Measurements from ENCODE around the gene PRRT4.

Gene PRRT4

DNA sequence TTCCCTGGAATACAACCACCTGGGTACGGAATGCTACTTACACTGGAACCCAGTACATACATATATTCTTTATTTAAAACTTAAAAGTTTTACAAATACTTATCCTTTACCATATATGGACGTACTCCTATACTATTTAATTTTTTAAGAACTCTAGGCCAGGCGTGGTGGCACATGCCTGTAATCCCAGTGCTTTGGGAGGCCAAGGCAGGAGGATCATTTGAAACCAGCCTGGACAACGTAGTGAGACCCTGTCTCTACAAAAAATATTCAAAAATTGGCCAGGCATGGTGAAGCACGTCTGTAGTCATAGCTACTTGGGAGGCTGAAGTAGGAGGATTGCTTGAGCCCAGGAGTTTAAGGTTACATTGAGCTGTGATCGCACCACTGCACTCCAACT, 19.8 kb downstream of the PRRT4 start:
- no peak for DNase-seq

DNA sequence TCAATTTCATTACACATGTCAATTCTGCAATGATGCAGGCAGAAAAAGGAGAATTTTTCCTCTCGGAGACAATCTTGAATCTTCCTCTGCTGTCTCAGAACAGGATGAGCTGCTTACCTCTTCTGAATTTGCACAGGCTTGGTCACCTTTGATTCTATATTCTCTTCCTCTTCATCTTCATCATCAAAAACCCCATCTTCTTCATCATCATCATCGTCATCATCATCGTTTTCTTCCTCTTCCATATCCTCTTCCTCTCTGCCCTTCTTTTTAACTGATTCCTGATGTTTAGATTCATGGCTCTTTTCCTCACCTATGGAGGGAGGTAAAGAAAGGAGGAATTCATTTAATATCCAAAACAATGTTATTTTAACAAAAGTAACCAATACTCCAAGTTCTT, 25.8 kb downstream of the PRRT4 start:
- no peak for DNase-seq

DNA sequence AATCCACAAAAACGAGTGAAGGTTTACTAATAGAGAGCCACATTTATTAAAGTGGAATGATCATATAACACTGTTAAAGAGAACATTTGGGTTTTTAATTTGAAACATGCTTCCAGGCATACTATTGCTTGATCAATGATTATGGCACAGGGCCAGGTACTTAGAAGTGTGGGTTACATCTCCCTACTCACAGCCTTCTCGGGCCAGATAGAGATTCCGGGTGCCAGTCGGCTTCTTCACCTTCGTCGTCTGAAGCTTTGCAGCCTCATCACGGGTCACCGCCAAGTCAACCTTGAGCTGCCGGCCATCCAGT, 37.2 kb downstream of the PRRT4 start:
- DNase-seq, result no peak

DNA sequence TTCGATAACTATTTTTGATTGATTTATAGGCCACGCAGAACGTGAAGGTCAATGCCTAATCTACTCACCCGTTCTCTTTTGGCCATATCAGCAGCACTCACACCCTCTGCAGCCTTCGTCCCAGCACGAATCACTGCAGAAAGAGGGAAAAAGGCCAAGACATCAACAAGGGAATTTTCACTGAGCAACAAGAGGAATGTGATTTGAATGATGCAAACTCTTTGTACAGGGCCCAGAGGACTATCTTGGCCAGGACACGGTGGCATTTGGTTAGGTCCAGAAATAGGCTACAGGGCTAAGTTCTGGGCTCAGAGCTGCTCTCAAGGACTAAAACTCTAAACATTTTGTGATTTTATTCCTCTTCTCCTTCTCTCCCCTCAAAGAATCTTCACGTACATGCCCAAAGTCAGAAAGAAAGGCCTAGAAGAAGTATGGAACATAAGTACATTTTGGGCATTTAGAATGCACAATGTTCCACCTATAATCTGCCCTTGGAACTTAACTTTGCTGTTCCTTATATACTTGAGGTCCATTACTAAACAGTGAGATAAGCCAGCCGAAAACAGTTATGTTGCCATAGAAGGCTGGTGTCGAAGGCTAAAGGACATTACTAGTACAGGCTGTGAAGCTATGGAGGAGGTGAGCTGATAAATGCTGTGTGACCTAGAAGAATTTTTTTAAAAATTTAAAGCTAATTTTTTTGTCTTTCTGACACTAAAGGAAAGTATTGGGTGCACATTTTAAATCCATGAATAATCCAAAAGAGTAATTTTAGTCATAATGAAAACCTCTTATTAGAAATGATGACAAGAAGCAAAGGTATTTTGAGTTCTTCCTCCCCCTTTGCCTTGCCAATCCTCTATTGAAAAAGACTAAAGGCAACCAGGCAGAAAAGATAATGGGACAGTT, 37.8 kb downstream of the PRRT4 start:
- no peak for DNase-seq

DNA sequence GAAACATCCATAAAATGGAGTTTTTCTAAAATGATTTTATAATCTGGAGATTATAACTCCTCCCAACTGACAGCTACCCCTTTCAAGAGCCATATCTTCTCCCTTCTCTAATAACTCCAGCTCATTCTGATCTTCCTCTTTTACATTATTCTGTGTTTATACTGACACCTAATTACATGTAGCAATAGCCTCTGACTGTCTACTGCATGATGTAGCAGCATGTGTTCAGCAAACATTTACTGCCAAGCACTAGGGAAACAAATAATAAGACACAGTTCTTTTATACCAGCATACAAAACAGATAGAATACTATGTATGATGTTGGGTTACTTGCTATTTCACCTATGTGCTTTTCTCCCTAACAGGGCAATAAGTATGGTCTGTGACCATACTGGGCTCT, 38.5 kb downstream of the PRRT4 start:
- no peak for DNase-seq

DNA sequence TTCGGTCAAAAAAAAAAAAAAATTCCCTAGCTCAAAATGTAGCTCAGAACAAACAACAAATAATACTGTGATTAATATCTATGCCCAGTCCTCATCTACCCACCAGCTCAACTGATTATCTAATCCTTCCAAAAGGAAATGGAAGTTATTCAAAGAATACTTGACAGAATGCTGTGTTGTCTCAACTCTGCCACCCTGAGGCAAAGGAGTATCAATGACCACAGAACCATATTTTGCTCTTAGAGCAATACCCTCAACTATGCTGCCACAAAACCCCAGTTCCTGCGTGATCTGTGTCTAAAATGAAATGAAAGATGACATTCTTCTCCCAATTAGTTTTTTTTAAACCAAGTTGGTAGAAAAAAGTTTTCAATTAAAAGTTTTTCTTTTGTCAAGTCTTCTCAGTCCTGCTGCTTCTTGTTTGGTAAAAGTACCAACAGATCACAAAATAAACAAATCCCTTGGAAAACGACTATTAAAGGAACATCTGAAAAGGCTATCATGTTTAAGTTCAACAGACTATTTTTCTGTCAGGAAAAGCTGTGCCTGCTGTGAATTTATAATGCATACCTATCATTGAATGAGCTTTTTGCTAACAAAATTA, 39.3 kb downstream of the PRRT4 start:
- peak; percentile 19 for DNase-seq

DNA sequence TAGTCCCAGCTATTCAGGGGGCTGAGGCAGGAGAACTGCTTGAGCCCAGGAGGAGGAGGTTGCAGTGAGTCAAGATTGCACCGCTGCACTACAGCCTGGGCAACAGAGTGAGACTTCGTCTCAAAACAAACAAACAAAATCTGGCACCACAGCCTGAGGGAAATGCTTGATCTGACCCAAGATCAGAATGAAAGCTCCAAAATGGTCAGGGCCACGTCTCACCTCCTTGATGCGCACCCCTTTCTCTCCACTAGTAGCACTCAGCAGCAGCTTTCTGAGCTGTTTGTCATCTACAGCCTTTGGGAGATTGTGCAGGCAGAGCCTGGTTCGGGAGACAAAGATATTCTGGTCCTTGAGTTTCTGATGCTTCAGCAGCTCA, 40.5 kb downstream of the PRRT4 start:
- DNase-seq, result no peak

DNA sequence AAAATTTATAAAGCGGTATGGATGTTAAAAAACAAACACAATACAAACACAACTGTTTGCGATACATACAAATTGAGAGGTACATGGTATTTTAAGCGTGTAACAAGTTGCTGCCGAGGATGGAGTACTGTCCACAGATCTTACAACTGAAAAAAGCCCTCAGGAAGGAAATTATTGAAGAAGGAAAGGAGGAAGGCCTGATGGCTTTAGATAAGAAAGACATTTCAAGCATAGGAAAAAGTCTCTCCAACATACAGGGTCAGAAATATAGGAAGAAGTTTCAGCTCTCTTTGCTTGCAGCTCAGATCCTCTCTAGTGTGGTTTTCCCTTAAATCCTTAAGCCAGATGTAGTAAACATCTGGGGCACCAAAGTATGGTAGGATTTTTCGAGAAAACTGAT, 42.8 kb downstream of the PRRT4 start:
- no peak for DNase-seq

DNA sequence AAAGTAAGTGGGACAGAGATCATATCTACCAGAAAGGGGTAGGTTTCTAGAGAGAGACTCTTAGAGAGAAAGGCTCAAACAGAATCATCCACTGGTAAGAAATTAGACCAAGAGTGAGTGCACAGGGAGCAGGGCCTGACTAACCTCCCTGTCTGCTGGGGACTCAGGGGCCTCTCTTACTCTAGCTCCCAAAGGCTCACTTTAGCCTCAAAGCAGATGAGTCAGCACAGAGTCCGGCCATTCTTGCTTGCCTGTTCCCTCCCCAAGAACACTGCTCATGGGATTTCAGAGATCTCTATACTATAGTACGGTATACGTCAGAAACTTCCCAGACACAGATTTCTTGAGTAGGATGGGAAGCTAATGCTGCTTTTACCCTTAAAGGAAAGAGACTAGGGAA, 50.5 kb downstream of the PRRT4 start:
- DNase-seq, result no peak

DNA sequence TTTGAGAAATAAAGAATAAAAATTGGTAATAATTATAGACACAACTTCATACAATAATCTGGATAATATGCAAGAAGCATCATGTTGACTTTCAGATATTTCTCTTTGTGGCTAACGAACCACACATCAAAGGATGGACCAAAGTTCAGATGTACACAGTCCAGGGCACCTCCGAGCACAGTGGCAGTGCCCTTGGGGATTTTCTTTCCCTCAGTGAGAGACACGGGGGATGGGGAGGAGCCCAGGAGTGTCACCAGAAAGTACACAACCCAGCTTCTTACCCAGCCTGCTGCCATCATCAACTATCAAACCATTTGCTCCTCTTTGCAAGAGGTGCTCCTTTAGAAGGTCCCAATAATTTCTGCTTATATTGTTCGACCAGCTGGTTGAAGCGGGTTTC, 51.0 kb downstream of the PRRT4 start:
- no peak for DNase-seq

DNA sequence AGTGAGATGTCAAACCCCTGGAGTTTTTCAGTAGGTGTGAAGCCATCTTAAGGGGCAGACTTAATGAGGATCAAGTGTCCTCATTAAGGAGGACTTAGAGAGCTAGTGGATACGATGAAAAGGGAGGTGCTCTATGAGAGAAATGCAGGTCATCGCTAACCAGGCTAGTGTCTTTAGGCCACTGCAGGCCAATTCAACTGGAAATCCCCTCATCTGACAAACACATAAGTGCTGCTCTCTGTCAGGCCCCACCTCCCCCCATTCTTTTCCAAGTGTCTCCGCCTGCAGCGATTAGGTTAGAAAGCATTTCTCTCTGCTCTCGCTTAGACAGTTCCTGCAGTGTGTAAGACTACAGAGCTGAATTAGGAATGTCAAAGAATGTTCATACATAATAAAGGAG, 51.5 kb downstream of the PRRT4 start:
- DNase-seq, result no peak

DNA sequence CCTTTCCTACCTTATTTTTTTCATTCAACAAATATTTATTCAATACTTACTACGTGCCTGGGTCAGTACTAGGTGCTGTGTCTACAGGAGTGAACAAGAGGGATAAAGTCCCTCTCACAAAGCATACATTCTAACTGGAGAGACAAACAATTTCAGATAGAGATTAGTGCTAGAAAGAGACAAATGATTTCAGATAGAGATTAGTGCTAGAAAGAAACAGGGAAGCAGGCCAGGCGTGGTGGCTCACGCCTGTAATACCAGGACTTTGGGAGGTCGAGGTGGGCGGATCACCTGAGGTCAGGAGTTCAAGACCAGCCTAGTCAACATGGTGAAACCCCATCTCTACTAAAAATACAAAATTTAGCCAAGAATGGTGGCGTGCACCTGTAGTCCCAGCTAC, 52.4 kb downstream of the PRRT4 start:
- no peak for DNase-seq

DNA sequence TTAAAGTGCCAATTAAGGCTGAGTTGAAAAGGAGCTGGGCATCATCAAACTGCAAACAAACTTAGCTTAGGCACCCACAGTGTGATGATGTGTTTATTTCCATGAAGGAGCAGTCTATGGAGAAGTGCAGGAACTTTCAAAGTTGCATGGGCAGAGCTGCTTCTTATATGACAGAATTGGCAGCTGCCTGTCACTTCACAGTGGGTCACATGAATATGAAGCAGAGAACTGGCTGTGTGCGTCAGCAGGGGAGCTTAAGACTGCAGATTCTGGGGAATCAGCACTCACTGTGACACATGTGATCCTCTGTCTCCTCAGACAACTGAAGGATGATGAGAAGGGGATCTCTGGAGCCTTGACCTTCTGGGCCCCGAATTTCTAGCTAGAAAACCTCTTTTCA, 54.4 kb downstream of the PRRT4 start:
- DNase-seq, result no peak

DNA sequence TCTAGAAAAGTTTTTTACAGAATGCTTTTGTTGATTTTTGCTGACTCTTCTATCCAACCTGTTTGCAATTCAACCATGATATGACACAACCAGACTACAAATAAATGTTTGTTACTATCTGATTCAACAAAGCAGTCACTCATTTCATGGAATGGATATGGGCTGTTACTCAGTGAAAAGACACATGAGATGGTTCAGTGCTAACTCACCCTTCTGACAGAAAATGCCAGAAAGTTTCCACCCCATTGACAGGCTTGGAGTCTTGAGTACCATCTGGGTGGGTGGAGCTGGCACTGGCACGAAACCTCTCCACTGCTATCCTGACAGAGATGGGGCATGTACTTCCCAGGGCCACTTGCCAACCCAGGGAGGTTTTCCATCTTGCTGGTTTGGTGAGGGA, 57.3 kb downstream of the PRRT4 start:
- peak; percentile 76 for DNase-seq

DNA sequence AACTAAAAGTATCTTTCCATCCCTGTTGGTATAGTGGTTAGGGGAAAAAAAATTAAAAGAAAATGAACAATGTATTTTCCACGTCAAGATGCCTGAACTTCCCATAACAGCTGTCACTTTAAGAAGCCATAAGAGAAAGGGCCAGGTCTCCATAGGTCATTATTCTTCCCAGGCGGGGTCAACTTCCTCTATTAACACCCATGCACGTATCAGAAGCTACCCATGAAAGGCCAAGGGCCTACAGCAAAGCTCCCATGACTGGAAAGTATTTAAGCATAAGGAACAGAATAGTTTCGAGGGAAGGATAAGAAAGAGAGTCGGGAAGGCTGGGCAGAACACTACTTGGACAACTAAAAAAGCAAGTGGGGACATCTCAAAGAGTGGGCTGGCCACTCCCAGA, 57.8 kb downstream of the PRRT4 start:
- DNase-seq, result no peak

DNA sequence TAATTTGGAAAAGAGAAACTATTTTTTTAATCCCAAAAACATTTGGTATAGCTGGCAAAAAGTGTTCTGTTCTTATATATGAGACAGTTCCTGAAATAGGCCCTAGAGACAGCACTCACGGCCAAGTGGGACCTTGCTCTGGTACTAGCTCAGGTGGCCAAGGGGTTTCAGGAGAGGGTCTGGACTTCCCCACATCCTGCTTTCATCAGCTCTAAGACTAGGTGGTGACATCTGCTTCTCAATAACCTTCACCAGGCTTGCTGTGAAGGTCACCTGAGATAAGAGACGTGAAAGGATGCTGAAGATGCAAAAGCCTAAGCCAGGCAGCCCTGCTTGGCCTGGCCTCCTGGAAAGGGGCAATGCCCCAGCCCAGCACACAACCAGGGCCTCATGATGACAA, 58.4 kb downstream of the PRRT4 start:
- no peak for DNase-seq

DNA sequence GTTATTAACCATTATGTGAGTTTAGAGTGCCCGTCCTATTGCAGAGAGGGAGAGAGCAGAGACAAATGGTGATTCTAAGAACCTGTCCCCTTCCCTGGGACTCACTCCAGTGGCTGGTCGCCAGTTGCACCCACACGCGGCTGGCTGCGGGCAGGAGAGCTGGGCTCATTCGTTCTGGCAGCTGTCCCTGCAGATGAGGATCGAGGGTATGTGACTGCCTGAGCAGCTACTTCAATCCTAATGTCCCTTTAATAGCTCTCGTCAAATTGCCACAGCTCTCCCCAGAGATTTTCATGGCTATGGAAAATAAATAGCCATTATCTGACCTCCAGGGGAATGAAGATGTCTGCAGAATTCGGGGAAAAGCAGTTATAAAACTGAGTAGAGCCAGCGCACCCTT, 59.4 kb downstream of the PRRT4 start:
- DNase-seq, result no peak
